ENCODE data around the gene FOSL1.

DNA sequence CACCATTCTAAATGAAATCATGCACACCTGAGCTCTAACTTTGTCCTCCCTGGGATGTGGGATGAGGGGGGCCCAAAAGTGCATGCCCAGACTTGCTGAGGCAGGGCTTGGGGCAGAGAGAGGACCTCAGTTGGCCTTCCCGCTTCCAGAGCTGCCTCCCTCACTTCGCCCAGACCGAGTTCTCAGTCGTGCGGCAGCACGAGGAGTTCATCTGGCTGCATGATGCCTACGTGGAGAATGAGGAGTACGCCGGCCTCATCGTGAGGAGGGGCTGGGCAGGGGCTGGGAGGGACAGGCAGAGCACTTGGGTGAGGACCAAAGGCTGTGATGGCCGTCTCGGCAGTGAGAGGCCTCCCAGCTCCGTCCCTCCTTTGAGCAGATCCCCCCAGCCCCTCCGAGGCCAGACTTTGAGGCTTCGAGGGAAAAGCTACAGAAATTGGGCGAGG lies 50.4 kb downstream of the FOSL1 start:
- TF ChIP-seq FOXA1 (IDR thresholded peaks at IDR 0.05) = no peak
- TF ChIP-seq FOXA1 (CRISPR knock-in tag; IDR thresholded peaks at IDR 0.05) = no peak
- TF ChIP-seq EZH2 (conservative IDR thresholded peaks at IDR 0.05; ENCODE audit: low read depth, low read length) = no peak
- TF ChIP-seq FOXC1 (CRISPR knock-in tag; IDR thresholded peaks at IDR 0.05; ENCODE audit: borderline replicate concordance) = no peak
- TF ChIP-seq, protein P1, sequence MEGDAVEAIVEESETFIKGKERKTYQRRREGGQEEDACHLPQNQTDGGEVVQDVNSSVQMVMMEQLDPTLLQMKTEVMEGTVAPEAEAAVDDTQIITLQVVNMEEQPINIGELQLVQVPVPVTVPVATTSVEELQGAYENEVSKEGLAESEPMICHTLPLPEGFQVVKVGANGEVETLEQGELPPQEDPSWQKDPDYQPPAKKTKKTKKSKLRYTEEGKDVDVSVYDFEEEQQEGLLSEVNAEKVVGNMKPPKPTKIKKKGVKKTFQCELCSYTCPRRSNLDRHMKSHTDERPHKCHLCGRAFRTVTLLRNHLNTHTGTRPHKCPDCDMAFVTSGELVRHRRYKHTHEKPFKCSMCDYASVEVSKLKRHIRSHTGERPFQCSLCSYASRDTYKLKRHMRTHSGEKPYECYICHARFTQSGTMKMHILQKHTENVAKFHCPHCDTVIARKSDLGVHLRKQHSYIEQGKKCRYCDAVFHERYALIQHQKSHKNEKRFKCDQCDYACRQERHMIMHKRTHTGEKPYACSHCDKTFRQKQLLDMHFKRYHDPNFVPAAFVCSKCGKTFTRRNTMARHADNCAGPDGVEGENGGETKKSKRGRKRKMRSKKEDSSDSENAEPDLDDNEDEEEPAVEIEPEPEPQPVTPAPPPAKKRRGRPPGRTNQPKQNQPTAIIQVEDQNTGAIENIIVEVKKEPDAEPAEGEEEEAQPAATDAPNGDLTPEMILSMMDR (CRISPR knock-in tag; IDR thresholded peaks at IDR 0.05) = no peak
- TF ChIP-seq POLR2A (IDR thresholded peaks at IDR 0.05; ENCODE audit: insufficient read depth in 1 of 2, low read depth in 2 of 2, low read length in 2 of 2) = no peak
- no peak for TF ChIP-seq ZMAT3 (CRISPR knock-in tag; conservative IDR thresholded peaks at IDR 0.05)
- no peak for TF ChIP-seq KLF11 (CRISPR knock-in tag; IDR thresholded peaks at IDR 0.05)
- TF ChIP-seq, protein P2, sequence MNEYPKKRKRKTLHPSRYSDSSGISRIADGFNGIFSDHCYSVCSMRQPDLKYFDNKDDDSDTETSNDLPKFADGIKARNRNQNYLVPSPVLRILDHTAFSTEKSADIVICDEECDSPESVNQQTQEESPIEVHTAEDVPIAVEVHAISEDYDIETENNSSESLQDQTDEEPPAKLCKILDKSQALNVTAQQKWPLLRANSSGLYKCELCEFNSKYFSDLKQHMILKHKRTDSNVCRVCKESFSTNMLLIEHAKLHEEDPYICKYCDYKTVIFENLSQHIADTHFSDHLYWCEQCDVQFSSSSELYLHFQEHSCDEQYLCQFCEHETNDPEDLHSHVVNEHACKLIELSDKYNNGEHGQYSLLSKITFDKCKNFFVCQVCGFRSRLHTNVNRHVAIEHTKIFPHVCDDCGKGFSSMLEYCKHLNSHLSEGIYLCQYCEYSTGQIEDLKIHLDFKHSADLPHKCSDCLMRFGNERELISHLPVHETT (CRISPR knock-in tag; conservative IDR thresholded peaks at IDR 0.05) = no peak
